DLD1 (cell line): ENCODE results near the gene VGLL1.

Source experiments
- in situ Hi-C: cut with HindIII; loops from 2 replicates; pipeline ENCODE4 v1.10.0; 2017; ENCODE audit warnings: low sequenced_read_pairs

VGLL1 gene

DNA sequence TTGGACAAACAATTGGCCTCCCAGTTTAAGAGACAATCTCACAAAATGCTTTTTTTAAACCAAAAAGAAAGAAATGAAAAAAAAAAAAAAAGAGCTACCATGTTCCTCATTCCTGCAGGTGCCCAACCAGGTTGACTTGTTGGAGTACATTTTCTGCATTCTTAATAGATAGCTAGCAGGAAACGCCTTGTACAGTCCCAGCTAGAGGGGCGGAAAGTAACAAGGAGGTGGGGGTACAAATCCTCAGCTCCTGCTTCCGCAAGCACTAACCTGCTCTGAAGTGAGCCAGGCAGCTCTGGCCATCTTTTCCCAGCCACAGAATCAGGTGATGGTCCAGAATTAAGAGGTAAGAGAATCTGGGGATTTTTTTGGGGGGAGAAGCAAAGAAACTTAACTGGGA, at the start of gene VGLL1:
Gene VGLL1 (plus strand): TSS at position 265 of the 400 bp plus-strand sequence. CDS start 3,806 bp downstream, outside the sequence.
- in situ Hi-C loops, result no loop called here

- in situ Hi-C loops, result no loop called here
These were observed 44.4 kb upstream of the VGLL1 start, which contains the start of gene BRS3 for GRCh38 chrX:136487647-136488046. BRS3 (plus strand) TSS chrX:136487947; CDS start chrX:136488115, 168 bp downstream.

- in situ Hi-C loops, result no loop called here
These were observed 43.3 kb upstream of the VGLL1 start for GRCh38 chrX:136488706-136489105.

GRCh38 chrX:136491832-136492231, 40.2 kb upstream of the VGLL1 start:
- in situ Hi-C loops, result no loop called here

DNA sequence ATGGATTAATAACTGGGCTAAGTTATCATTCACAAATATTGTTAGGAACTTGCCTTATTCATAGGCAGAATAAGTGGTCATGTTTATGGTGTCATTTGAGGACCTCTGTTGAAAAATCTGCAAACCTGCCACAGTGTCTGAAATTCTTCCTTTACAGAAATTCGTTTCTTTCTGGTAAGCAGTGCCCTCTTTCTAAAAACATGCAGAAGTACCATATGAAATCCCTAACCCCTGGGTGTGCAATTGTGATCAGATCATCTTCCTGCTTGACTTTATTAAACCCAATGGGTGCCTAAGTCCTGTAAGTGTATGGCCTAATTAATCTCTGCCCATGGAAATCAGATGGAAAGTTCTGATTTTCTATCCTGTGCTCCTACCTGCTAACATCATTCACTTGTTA, 39.0 kb upstream of the VGLL1 start:
- in situ Hi-C loops, result no loop called here

- in situ Hi-C loops, result no loop called here
These were observed 37.0 kb upstream of the VGLL1 start for GRCh38 chrX:136495043-136495442.

DNA sequence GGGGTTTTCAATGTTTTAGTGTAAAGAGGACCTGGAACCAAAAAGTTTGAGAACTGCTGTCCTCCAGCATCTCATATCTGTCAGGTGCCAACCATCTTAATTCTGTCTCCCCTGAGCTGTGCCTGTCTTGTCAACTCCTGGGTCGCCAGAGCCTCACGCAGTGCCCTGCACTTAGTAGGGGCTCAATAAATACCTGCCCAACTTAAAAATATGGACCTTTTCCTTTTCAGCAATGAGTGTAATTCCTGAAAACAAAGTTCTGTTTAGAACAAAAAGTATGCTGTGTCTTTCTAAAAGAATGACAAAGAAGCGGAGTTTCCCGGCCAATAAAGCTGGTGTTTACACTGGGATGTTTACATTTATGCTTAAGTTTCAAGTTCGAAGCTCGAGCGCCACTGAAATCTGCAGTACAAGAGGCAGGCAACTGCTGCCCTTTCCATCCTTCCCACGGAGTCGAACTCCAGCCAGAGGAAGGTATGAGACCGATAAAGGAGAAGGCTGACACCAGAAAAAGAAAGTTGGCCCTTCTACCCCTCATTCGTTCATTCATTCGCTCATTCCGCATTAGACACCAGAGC, 35.7 kb upstream of the VGLL1 start:
- in situ Hi-C loops, result no loop called here

GRCh38 chrX:136496764-136497555, 35.1 kb upstream of the VGLL1 start:
- in situ Hi-C loops, result no loop called here

DNA sequence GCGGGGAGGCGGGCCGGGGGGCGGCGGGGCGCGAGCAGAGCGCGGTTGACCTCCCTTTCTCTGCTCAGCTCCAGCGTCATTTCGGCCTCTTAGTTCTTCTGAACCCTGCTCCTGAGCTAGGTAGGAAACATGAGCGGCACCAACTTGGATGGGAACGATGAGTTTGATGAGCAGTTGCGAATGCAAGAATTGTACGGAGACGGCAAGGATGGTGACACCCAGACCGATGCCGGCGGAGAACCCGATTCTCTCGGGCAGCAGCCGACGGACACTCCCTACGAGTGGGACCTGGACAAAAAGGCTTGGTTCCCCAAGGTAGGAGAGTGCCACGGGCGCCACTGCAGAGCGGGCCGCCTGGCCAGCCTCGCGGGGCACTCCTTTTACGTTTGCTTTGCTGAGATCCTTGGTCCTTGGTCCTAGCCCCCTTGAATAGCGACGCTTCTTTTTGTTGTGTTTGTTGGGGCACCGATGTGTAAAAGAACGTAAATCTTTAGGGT, 34.4 kb upstream of the VGLL1 start, which contains the start of gene HTATSF1:
Gene HTATSF1 (plus strand): TSS at position 37 of the 497 bp plus-strand sequence. CDS start 93 bp downstream, at position 130.
- in situ Hi-C loops, result no loop called here

GRCh38 chrX:136519069-136519468, 12.9 kb upstream of the VGLL1 start:
- in situ Hi-C loops, result no loop called here

DNA sequence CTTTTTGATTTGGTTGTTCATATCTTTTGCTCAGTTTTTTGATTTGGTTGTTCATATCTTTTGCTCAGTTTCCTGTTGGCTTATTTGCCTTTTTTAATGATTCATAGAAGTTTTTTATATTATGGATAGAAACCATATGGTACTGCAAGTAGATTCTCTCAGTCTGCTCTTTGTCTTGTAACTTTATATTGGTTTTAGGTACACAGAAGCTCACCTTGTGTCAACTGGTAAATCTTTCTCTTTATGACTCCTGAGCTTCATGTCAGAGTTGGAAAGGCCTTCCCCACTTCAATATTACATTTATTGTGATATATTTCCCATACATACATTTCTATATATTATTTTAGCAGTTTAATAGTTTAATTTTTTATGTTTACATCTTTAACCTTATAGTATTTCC, 8.2 kb upstream of the VGLL1 start:
- in situ Hi-C loops, result no loop called here

- in situ Hi-C loops, result no loop called here
These were observed 6.0 kb upstream of the VGLL1 start for GRCh38 chrX:136525738-136526606.

GRCh38 chrX:136528645-136529315, 3.2 kb upstream of the VGLL1 start:
- in situ Hi-C loops, result no loop called here

GRCh38 chrX:136529795-136530194, 2.2 kb upstream of the VGLL1 start:
- in situ Hi-C loops, result no loop called here

DNA sequence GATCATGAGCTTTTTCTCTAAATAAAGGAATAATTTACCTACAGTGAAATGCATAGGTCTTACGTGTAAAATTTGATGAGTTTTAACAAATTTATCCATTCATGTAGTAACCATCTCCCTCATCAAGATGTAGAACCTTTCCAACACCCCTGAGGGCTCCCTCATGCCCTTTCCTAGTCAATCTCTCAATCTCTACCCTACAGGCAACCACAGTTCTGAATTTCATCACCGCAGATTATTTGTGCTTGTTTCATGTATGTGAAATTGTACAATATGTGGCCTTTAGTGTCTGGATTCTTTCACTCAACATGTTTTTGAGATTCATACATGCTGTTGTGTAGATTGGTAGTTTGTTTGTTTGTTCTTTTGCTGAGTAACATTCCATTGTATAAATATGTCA, 2.1 kb downstream of the VGLL1 start:
- in situ Hi-C loops, result no loop called here

DNA sequence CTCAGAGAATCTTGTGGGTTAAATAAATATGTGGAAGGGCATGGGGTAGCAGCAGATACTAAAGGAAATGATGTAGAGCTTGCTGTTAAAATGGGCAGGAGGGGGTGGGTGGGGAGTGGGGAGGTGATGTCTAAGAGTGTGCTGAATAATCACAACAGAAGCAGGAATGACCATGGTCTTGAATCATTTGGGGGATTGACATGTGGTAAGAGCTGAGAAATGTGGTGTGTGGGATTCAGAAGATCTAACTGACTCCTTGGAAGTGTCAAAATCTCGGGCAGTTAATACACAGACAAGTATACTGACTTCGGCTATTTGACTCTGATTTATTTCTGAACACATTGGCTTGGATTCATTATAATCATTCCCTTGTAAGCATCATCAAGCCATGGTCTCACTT, 6.8 kb downstream of the VGLL1 start:
- in situ Hi-C loops, result no loop called here

- in situ Hi-C loops, result no loop called here
These were observed 8.2 kb downstream of the VGLL1 start for GRCh38 chrX:136540226-136540625.

DNA sequence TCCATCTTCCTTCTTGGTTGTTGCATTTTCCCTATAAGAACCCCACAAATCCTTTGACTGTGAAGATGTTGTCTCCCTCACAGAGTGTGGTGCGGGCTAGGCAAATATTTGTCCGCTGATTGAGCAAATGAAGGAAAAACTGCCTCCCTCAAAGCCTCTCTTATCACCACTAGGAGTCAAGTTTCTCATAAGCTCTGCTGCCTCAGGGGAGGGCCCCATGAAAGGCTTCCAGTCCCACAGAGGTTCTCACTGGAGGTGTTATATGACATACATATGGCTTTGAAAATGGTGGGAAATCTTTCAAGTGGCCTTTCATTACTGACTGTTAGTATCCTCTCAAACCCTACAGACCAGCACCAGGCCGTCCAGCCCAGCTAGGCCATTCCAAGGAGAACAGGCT, 9.3 kb downstream of the VGLL1 start:
- in situ Hi-C loops, result no loop called here

GRCh38 chrX:136542281-136542680, 10.3 kb downstream of the VGLL1 start:
- in situ Hi-C loops, result no loop called here

DNA sequence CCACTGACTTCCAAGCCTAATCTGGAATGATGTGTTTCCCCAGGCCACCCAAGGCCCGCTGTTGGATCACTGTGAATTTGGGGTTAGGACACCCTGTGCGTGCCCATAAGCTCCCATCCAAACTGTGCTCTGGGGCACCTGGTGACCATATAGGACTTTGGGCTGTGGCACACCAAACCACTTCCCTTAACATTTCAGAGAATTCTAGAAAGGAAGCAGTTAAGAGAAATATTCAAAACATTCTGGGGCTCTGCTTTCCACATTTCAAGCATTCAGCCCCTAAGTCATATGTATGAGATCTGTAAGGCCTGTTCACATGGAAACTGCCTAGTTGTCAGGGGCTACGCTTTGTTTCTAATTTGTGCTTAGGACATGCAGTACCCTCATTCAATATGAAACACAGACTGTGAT, 14.4 kb downstream of the VGLL1 start:
- in situ Hi-C loops, result no loop called here

GRCh38 chrX:136549226-136549625, 17.2 kb downstream of the VGLL1 start:
- in situ Hi-C loops, result no loop called here
